GM21737 (cell line): ENCODE results near the gene MAP2K6.

Experiments used
- ATAC-seq: cut with Tn5 transposase; IDR thresholded peaks from one replicate; pipeline ENCODE4 v1.9.1; 2021; ENCODE audit warnings: mild to moderate bottlenecking, moderate library complexity; ENCODE audit not compliant: unreplicated experiment

MAP2K6 gene

GRCh38 chr17:69425978-69426377, 11.5 kb downstream of the MAP2K6 start:
- ATAC-seq: no peak

GRCh38 chr17:69427486-69428197, 13.1 kb downstream of the MAP2K6 start:
- ATAC-seq: no peak

GRCh38 chr17:69428252-69428980, 13.9 kb downstream of the MAP2K6 start:
- ATAC-seq: no peak

- no peak for ATAC-seq
Observed at GRCh38 chr17:69430488-69430887, 16.0 kb downstream of the MAP2K6 start.

GRCh38 chr17:69431835-69432234, 17.3 kb downstream of the MAP2K6 start:
- ATAC-seq: no peak

- no peak for ATAC-seq
Observed at GRCh38 chr17:69433093-69433492, 18.6 kb downstream of the MAP2K6 start.

- no peak for ATAC-seq
Observed at GRCh38 chr17:69434164-69434579, 19.7 kb downstream of the MAP2K6 start.

- ATAC-seq: no peak
Observed at GRCh38 chr17:69435971-69436696, 21.6 kb downstream of the MAP2K6 start.

GRCh38 chr17:69437475-69437874, 23.0 kb downstream of the MAP2K6 start:
- no peak for ATAC-seq

- no peak for ATAC-seq
Observed at GRCh38 chr17:69438776-69439175, 24.3 kb downstream of the MAP2K6 start.

GRCh38 chr17:69441179-69441578, 26.7 kb downstream of the MAP2K6 start:
- no peak for ATAC-seq

GRCh38 chr17:69443138-69443537, 28.6 kb downstream of the MAP2K6 start:
- no peak for ATAC-seq

GRCh38 chr17:69444023-69444422, 29.5 kb downstream of the MAP2K6 start:
- ATAC-seq: no peak

GRCh38 chr17:69445132-69445531, 30.6 kb downstream of the MAP2K6 start:
- no peak for ATAC-seq

GRCh38 chr17:69447726-69448125, 33.2 kb downstream of the MAP2K6 start:
- ATAC-seq: no peak

- no peak for ATAC-seq
Observed at GRCh38 chr17:69448431-69449102, 34.1 kb downstream of the MAP2K6 start.

- no peak for ATAC-seq
Observed at GRCh38 chr17:69450131-69450530, 35.6 kb downstream of the MAP2K6 start.

GRCh38 chr17:69450918-69451317, 36.4 kb downstream of the MAP2K6 start:
- no peak for ATAC-seq

GRCh38 chr17:69451416-69452394, 37.2 kb downstream of the MAP2K6 start:
- ATAC-seq: peak; percentile 80

GRCh38 chr17:69452664-69453260, 38.3 kb downstream of the MAP2K6 start:
- no peak for ATAC-seq
